Mucosa of descending colon (tissue), 3 donors: ENCODE data around the gene FRS2. TPM values are rescaled to one million over a fixed set of nuclear protein-coding genes. Genes with fewer than 3 reads are reported as not detected.
"Not testable (repeated sequence)": the region's sequence is repeated elsewhere in the genome, so short reads cannot be mapped to it uniquely, and the experiment has no call there.

ENCODE experiments used
- ATAC-seq: fragments of 200-7000 bp; cut with Tn5 transposase; one replicate; pipeline ENCODE4 v1.9.1; 2020; ENCODE audit warnings: mild to moderate bottlenecking, moderate library complexity
- DNase-seq, 3 donors: peaks; one replicate each; pipeline ENCODE4 v3.0.0-alpha.2; 2020
- H3K36me3 ChIP-seq: fragments of 200-600 bp; one replicate; pipeline ENCODE4 v1.8.0; 2021; ENCODE audit warnings: low read depth, mild to moderate bottlenecking
- H3K4me1 ChIP-seq: fragments of 200-600 bp; one replicate; pipeline ENCODE4 v1.8.0; 2021; ENCODE audit warnings: low read depth, mild to moderate bottlenecking
- H3K4me3 ChIP-seq: fragments of 200-600 bp; one replicate; pipeline ENCODE4 v1.8.0; 2021; ENCODE audit warnings: mild to moderate bottlenecking
- H3K9me3 ChIP-seq: fragments of 200-600 bp; one replicate; pipeline ENCODE4 v1.8.0; 2021; ENCODE audit warnings: mild to moderate bottlenecking
- CTCF ChIP-seq: fragments of 200-600 bp; IDR thresholded peaks from one replicate; pipeline ENCODE4 v1.8.0; 2022; ENCODE audit warnings: antibody characterized with exemption, mild to moderate bottlenecking
- intact Hi-C, 2 donors: fragments of 100-400 bp; cut with DNase I in 1 of 2; cut with micrococcal nuclease in 1 of 2; formaldehyde crosslinking; loops; one replicate each; pipeline versions ENCODE4 v1.11.0 to v1.11.1; 2022; cut with DNase I, micrococcal nuclease
- total RNA-seq, 3 donors: library from RNA; stranded (reverse); fragmentation: NEBNext Ultra II Directional in 2 of 3; extraction: Animal tissue kit (Norgen Biotek cat#: 25700) in 2 of 3; gene quantifications; one replicate each; pipeline versions ENCODE4 v1.2.1 to v1.2.4, GENCODE V29; 2021 to 2023
- donor health status: DM: no; HTN: no; CAD: no; lungs with moderate emphysema.
- donor health status: DM: no; HTN: no; CAD: no.
- donor health status: DM: no; HTN: yes; CAD: no.

The FRS2 gene
- total RNA-seq, 3 donors from 2014 or later = 24.2 to 30.8 (median 30.3) TPM

DNA sequence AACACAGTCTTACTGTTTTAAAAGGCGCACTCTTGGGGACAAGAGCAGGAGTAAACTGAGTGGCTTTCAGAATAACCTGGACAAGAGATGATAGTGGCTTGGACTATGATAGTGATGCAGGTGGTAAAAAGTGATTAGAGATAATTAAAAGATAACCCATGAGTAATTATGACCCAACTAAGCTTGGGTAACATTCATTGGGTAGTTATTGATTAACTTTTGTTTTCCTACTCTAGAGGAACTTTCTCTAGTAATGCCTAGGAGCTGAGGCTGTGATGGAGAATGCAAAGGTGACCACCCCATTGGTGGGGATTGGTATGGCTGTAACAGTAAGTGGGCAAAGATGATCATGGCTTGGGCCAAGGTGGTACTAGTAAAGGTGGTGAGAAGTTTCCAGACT is 22.3 kb upstream of the FRS2 start:
- no peaks in the 10 kb centered on the region for H3K4me1 ChIP-seq
- no peak overlapping the region for H3K4me3 ChIP-seq
- no peaks in the 10 kb centered on the region for H3K9me3 ChIP-seq
- H3K36me3 ChIP-seq = no peaks in the 10 kb centered on the region
- TF ChIP-seq CTCF = no peak
- DNase-seq (no peak), ATAC-seq (peak; percentile 25)
- intact Hi-C loops = no loop called here

DNA sequence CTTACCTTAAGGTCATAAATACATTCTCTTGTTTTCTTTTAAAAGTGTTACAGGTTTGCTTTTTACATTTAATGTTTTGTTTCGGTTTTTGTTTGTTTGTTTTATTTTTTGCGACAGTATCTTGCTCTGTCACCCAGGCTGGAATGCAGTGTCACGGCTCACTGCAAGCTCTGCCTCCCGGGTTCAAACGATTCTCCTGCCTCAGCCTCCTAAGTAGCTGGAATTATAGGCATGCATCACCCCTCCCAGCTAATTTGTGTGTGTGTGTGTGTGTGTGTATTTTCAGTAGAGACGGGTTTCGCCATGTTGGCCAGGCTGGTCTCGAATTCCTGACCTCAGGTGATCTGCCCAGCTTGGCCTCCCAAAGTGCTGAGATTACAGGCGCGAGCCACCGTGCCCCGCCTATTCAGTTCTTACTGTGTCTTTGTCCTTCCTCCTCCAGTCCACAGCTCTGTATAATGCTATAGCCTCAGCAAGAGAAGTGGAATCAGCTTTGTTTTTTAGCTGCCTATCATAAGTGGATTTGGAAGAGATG is 17.5 kb upstream of the FRS2 start:
- intact Hi-C loops = not testable (repeated sequence)

DNA sequence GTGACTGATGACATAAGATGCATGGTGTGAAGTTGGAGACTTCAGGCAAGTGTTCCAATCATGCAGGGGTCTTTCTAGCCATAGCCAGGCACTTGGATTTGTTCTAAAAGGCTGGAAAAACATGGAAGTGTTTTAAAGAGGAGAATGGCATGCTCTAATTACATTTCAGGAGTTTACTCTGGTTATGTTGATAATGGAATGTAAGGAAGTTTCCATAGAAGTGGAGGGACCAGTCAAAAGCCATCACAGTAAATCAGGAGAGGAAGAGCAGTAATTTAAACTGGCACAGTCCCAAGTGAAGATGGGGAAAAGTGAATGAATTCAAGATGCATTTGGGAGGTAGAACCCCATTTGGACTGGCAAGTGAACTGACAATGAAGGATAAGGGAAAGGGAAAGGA is 13.9 kb upstream of the FRS2 start:
- intact Hi-C loops = no loop called here
- Histone ChIP-seq H3K36me3 (no peaks in the 10 kb centered on the region), H3K4me1 (no peaks in the 10 kb centered on the region), H3K4me3 (no peak overlapping the region), H3K9me3 (no peaks in the 10 kb centered on the region)
- ATAC-seq (no peak), DNase-seq (no peak)
- no peak for TF ChIP-seq CTCF

More for the DNA sequence above, 17.5 kb upstream of the FRS2 start:
- ATAC-seq, H3K4me3 ChIP-seq, H3K4me1 ChIP-seq, DNase-seq, H3K36me3 ChIP-seq, H3K9me3 ChIP-seq: not testable (repeated sequence)

GRCh38 chr12:69457433-69457832 is 12.8 kb upstream of the FRS2 start:
- intact Hi-C loops = no loop called here
- DNase-seq (no peak), ATAC-seq (no peak)
- H3K9me3 ChIP-seq = no peaks in the 10 kb centered on the region
- no peak for TF ChIP-seq CTCF
- no peaks in the 10 kb centered on the region for H3K4me1 ChIP-seq
- H3K36me3 ChIP-seq = no peaks in the 10 kb centered on the region
- no peak overlapping the region for H3K4me3 ChIP-seq

DNA sequence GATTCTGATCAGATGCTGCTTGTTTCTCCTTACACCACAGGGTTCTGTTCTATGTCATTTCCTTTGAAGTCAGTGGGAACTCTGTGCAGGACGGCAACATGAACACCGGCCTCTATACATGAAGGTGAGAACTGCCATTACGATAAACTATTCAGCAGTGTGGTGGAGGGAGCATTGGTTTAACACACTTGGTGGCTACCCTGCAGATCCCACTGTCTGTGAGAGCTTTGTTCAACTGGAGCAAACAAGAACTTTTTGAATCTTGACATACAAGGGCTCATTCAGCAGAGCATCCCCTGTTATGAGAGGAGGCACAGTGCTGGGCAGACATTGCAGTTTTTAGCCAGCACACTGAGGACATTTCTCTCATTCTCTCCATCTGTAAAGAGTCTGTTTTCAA is 10.7 kb upstream of the FRS2 start:
- H3K4me3 ChIP-seq = no peak overlapping the region
- no peaks in the 10 kb centered on the region for H3K9me3 ChIP-seq
- TF ChIP-seq CTCF = no peak
- no peaks in the 10 kb centered on the region for H3K36me3 ChIP-seq
- intact Hi-C loops = no loop called here
- no peaks in the 10 kb centered on the region for H3K4me1 ChIP-seq
- DNase-seq (no peak), ATAC-seq (no peak)

GRCh38 chr12:69464428-69464827 is 5.8 kb upstream of the FRS2 start:
- H3K4me1 ChIP-seq = no peaks in the 10 kb centered on the region
- intact Hi-C loops = no loop called here
- H3K9me3 ChIP-seq = no peaks in the 10 kb centered on the region
- TF ChIP-seq CTCF = no peak
- ATAC-seq (no peak), DNase-seq (no peak)
- no peaks in the 10 kb centered on the region for H3K36me3 ChIP-seq
- H3K4me3 ChIP-seq = no peak overlapping the region
